Bone marrow (tissue), 2 donors: ENCODE measurements around the gene CREBBP.

Source experiments
- DNase-seq, 2 donors: peaks; one replicate each; lab custom pipeline; 2025; lab: John Stamatoyannopoulos, UW

CREBBP gene

DNA sequence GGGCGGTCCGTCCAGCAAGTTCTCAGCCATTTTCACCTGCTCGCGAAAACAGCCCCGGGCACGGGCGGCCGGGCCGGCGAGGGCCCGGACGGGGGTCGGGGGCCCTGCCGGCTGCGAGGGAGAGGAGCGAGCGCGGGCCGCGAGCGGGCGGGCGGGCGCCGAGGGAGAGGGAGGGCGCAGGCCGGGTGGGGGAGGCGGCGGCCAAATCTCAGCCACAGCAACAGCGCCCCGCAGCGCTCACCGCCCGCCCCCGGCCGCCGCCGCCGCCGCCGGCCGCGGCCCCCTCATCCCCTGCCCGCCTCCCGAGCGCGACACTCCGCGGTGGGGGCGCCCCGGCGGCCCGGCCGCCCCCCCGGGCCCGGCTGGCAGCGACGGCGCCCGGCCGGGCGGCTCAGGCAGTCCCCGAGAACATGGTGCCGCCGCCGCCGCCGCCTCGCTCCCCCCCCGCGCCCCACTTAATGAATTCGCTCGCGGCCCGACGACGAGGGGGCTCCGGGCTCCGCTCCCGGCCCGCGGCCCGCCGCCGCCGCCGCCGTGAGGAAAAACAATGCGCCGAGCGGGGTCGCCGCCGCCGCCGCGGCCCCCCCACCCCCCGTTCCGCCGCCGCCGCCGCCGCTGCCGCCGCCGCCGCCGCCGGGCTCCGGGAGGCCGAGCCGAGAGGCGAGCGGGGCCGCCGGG, 487 bp downstream of the CREBBP start:
- DNase-seq = peak; percentile 34 to 45

DNA sequence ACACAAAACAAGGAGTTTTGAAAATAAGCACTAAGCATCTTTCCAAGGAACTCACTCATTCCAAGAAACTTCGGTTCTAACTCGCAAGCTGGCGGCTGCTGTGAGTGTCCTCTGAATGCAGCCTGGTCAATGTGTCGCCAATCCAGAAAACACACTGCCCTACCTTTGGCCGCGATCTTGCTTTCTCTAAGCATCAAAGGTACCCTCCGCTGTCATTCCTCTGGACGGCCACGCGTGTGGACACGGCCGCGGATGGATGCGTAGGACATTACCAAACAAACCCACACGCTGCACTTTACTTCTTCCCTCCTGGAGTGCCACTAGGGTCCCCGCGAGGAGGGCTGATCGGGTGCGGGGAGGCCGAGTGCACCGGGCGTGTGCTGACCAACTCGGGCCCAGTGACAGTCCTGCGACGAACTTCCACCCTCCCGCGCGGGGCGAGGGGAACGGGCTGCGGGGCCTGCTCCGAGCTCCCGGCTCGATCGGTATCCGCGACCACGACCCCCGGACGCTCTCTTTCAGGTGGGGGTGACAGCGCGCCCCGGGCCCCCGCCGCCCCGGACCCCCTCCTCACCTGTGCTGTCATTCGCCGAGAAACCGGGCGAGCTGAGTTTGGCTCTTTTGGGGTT, 1.1 kb downstream of the CREBBP start:
- no peak for DNase-seq

DNA sequence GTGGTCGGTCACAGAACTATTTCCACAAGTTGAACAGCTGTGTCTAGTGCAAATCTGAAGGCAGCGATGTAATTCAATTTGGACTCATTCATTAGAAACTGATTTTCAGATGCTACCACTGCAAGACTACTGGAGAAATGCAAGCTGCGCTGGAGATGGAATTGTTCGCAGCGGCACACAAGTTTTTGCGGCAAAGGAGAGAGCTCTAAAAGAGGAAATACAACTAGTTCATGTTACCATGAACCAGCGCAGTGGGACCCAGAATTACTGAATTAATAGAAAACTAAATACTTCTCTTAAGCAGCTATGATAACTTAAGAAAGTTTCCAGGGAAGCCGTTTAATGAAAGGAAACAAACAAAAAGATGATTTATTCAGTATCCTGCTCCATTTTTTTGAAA, 1.9 kb downstream of the CREBBP start:
- DNase-seq = no peak

DNA sequence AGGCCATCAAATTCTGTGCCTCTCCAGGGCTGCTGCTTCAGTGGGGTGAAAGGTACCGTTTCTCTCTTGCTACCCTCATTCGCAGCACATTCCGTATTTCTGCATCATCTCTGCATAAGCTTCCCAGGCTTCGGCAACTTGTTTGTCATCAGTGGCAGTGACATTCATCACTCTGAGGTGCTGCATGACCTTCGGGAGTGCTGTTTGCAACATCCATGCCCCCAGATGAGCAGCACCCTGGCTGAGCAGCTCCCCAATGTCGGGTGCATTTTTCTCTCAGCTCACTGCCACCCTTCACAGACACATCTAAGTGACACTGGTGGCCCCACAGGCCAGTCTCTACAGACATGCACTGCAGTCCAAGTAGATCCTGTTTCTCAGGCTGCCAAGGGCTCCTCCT, 3.8 kb downstream of the CREBBP start:
- DNase-seq = no peak

DNA sequence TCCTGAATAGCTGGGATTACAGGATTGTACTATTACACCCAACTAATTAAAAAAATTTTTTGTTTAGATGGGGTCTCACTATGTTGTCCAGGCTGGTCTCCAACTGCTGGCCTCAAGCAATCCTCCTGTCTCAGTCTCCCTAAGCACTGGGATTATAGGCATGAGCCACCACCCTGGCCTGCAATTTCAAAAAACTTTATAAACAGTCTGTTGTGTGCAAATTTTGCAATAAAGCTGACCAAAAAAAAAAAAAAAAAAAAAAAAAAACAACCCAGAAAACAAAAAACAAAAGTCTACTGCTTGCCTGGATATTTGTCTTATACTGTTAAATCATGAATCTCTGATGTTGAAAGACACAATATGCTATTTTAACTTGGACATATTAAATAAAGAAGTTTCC, 4.4 kb downstream of the CREBBP start:
- no peak for DNase-seq

DNA sequence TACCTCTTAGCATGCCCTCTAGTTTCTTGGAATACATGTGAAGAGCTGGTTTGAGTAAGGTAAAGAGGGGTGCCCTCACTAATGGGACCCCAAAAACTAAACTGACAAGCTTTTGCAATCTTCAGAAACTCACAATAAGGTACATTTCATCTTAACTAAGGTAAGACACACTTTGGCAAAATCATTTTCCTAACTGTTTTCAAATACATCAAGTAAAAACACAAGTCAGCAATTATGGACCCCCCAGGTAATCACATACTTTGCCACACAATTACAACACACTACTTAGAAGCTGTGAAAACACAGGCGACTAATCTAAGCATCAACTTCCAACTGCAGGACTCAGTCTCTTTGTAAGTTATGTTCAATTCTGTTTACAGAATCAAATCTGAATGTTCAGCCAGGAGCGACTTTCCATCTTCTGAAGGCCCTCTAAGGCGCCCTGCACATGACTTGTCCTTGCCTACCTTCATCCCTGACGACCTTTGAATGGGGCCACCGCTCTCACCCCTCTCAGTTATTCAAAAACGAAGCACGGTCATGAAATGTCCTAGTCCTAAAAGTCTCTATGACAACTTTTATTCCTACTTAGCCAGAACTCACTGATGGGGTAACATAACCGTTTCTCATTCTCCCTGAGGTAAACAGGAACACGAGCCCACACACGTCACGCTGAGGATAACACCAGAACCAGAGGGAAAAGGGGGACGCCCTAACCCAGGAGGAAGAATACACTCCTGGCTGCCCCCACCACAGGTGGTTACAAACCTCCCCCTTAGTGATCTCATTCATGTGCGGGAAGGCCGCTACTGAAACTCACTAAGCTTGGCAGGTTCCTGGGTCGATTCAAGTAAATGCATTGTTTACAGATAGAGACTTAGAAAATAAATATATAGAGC, 5.5 kb downstream of the CREBBP start:
- no peak for DNase-seq

DNA sequence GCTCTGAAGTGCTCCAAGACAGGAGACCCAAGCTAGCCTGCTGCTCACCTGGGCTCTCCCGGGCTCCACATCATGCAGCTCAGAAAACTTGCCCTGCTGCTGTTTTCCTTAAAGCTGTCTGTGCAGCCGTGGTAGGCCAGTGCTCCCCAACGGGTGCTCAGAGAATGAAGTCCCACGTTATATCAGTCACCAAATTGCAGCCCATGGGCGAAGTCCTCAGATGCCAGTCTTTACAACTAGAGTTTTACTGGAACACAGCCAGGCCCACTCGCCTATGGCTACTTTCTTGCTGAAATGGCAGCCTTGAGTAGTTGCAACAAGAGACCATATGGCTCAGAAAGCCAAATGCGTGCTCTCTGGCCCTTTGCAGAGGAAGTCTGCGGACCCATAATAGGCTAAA, 6.3 kb downstream of the CREBBP start:
- no peak for DNase-seq

DNA sequence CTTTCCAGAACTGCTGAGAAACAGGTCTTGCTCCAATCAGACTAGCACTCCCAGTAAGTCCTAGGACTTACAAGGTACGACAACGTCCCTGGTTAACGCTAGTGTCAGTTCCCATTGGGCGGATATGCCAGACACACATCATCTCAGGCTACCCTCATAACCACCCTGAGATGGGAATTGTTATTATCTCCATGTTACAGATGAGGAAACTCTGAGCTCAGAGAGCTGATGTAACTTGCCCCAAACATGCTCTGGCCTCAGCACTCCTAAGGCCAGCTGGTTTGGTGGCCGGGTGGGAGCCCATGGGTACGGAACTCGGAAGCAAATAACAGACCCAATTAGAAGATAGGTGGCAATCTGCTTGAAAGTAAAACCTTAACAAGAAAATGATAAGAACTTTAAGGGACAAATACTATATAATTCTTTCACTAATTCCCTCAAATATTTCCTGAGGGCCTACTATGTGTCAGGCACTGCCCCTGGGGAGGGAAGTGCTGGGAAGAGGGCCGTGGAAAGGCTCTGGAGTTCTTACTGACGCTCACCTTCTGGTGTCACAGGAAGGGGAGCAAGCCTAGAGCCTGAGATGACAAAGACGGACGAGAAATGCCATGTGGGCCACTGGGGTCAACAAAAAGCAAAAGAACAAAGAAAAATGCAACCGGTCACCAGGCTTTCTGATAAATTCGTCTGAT, 6.9 kb downstream of the CREBBP start:
- no peak for DNase-seq

DNA sequence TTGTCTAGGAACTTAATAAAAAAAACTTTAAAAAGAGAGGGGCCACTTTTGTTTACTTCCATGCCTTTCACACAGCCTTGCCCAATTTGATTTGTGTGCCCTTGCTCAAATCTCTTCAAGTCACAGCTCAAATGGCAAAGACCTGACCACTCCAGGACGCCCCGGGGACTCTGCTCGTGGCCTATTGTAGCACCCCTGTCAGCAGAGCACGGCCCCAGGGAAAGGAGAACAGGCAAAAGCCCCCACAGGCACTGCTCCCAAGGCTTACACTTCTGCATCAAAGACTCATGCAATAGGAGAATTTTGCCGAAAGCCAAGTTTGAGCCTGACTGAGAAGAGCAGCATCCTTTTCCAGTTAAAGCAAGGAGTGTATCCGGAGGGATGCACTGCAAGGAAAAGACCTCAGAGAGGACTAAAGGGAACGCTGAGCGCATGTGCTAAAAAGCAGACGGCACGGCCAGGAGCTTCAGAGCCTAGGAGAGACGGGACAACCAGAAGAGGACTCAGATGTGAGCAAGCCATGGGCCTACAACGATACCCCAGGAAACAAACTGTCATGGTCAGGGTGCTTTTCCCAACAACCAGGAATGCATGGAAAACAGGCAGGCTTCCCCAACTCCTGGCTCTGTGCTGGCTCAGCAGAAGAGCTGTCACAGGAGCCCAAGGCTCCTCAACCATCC, 8.2 kb downstream of the CREBBP start:
- DNase-seq = no peak

DNA sequence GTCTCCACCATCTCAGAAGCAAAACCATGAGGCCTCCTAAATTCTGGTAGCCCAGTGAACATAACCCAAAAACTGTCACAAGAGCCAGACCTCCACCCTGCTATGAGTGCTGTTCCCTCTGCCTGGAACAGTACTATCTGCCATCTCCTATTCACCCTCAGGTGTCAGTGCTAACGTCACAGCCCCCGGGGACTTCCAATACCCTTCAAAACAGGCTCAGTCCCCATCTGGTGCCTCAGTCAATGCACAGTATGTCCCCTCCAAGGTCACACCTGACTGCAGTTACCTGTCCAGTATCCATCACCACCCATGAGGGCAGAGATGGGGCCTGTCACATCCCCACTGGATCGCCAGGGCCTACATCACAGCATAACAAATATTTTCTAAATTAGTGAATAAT, 11.5 kb downstream of the CREBBP start:
- DNase-seq = no peak

DNA sequence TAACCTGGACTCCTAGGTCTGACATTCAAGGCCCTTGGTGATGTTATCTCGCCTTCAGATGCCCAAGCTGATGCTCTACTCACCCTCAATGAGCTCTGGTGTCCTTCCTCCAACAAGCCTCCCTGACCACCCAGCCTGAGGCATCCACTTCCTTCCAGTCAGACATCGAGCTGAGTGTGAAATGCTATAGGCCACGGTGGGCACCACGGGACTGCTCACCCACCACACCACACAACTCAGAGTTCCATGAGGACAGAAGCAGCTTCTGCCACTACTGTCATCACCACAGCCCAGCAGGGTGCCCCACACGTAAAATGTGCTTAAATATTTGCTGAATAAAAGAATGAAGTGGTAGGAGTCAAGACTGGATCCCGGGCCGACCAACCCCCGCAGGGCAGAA, 12.0 kb downstream of the CREBBP start:
- no peak for DNase-seq

DNA sequence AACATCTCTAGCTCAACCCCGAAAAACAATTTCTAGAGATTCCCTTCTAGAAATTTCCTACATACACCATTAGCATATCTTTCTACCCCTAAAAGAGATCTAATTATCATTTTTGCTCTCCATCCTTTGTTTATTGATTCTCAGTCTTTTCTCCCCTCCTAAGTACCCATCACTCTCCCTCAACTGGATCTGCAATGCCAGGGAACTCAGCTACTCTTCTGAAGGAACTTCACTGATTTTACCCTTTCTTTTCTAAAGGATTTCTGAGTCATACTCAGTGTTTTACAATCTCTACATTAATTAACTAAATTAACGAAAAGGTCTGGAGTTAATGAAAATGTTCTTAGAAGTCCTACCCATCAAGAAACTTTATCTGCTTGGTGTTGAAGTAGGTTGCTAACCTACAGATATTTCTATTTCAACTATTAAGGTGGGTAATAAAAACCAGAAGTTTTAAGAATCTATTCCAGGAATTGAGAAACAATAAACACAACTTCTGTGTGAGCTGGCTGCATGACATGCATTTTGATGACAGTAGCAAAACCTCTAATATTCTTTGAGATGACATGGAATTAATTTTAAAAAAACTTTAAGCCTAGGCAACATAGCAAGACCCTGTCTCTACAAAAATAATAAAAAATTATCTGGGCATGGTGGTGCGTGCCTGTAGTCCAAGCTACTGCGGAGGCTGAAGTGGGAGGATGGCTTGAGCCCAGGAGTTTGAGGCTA, 13.6 kb downstream of the CREBBP start:
- DNase-seq = no peak

DNA sequence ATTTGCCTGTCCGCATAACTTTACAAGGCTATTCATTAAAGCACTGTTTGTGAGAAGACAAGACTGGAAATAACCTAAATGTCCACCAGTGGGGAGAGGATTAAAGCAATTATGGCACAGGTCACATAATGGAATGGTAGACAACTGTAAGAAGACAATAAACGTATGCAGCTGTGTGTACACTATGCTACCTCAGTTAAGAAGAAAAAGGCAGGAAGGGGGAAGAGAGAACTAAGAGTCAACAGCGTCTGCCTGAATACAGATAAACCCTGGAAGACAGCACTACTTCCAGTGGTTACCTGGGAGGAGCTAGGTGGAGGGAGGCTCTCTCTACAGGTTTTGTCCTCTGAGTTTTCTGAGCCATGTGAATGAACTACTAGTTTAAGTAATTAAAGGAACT, 15.3 kb downstream of the CREBBP start:
- no peak for DNase-seq

DNA sequence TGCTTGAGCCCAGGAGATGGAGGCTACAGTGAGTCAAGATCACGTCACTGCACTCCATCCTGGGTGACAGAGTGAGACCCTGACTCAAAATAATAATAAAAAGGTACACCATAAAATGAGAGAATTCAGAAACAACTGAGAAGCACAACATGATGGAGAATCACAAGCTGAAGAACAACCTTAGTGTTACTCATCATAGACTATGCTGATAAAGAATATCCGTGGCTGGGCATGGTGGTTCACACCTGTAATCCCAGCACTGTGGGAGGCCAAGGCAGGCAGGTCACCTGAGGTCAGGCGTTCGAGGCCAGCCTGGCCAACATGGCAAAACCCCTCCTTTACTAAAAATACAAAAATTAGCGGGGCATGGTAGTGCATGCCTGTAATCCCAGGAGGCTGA, 16.0 kb downstream of the CREBBP start:
- no peak for DNase-seq

DNA sequence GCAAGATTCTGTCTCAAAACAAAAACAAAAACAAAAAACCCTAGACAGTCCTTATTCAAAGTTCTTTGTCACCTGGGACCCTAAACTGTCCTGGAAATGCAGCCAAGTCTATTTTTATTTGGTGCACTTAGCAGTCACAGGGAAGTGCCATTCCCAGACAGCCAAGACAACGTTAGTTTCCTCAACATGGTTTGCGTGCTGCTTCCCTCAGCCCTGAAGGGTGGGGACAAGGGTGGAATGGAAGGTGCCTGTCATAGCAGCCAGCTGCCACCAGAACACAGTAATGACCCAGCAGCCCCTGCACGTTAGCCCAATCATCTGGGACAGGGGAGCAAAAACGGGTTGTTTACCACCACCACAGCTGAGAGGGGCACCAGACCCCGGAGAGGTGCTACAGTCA, 16.9 kb downstream of the CREBBP start:
- no peak for DNase-seq

DNA sequence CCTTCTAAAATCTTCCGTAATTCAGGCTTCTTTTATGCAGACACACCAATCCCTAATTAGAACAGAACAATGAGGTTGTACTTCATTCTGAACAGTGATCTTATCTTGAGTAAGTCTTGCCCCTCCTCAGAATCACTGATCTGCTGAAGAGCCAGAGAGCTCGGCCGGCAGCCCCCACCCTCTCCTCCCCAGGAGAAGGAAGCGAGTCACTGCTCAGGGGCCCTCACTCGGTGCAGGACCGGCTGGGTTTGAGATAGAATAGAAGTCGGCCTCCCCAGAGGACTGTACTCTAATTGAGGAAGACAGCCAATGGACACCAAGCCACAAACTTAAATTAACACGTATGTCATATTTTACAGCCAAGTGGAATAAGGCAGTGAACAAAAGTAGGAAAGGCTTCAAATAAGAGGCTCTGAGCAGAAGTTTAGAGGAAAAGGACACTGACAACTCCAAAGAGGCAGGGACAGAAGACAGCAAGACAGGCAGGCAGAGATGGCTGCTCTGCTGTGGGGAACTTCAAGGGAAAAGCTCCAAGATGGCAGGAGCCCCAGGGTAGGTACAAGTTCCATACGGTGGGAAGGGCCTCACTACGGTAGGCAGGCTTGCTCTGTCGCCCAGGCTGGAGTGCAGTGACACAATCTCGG, 18.6 kb downstream of the CREBBP start:
- DNase-seq = peak in 1 of 2 donors; percentile 27

DNA sequence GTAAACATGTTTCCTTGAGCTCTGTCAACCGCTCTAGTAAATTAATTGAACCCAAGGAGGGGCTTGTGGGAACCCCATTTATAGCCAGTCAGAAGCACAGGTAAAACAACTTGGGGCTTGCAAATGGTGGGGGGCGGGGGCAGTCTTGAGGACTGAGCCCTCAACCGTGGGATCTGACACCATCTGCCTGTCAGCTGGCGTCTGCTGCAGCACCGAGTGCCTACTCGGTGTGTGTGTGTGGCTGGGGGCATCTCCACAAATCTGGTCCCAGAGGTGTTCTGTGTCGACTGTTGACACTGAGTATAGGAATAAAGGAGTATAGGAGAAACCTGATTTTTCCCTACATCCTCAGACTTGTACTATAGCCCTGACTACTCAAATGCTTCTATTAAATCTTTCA, 20.6 kb downstream of the CREBBP start:
- no peak for DNase-seq

DNA sequence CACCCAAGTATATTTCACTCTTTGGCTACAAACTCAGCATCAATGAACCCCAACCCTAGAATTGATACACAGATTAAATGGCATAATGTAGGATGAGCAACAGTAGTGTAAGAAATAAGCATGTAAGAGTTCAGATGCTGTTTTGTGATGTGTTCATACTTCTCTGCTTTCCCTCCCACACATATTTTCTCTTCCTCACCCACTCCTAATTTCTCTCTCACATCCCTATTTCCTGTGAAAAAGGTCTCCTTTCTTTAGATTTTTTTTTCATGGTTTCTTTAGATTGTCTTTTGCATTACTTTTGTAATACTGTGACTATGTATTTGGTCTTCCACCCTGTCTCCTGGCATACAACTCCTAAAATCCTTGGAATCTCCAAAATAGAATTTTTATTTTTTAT, 21.7 kb downstream of the CREBBP start:
- DNase-seq = no peak

DNA sequence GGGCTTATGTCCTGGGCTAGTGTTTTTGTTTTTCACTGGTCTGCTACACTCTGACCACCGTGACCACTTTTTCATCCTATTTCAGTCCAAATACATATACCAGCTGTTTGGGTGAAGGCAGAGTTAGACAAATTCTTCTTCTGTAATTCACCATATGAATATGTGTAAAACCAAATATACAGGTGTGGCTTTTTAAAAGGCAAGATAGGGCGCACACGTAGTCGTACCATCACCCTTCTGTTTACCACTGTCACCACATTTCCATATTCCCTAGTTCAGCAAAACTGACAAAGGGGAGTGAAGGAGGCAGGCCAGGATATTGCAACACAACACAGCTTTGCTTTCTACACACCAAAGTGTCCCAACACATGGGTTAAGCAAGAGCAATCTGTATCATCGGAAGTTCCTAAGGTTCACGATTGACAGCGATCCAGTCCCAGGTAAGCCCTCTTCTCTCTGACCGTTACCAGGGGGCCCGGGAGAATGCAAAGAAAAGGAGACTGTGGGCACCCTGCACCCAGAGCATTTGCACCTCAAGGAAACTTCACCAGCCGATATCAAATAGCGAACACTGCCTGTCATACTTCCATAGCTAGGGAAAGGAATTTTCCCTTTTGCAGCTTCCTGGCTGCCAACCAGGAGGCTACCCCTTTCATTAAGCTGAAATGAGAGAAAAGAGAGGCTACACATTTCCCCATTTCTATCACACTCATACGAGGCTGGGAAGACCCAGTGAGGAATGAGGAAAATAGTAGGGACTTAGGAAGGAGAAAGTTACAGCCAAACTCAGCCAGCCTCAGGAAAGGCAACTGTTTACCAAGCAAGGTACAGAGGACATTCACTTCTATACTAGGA, 23.1 kb downstream of the CREBBP start:
- DNase-seq = no peak
